IPS DF 6.9 (cell line): ENCODE results near the gene CIPC.

ENCODE experiments used
- DNase-seq: peaks from one replicate; pipeline ENCODE4 v3.0.0-alpha.2; 2013; ENCODE audit warnings: low read depth, low spot score
- H3K27ac ChIP-seq: one replicate; pipeline ENCODE4 v1.5.1; 2013; ENCODE audit warnings: low read length, control low read depth
- H3K27me3 ChIP-seq: 2 replicates; pipeline ENCODE4 v1.6.1; 2013; ENCODE audit warnings: mild to moderate bottlenecking, low read length; ENCODE audit not compliant: control insufficient read depth, insufficient read depth
- H3K36me3 ChIP-seq: 2 replicates; pipeline ENCODE4 v1.6.1; 2013; ENCODE audit warnings: low read length; ENCODE audit not compliant: control insufficient read depth, insufficient read depth
- H3K4me1 ChIP-seq: 2 replicates; pipeline ENCODE4 v1.6.1; 2013; ENCODE audit warnings: low read length; ENCODE audit not compliant: control insufficient read depth, insufficient read depth
- H3K4me3 ChIP-seq: 2 replicates; pipeline ENCODE4 v1.5.1; 2013; ENCODE audit warnings: mild to moderate bottlenecking, low read length
- H3K9me3 ChIP-seq: 2 replicates; pipeline ENCODE4 v1.6.1; 2013; ENCODE audit warnings: low read length, inconsistent platforms; ENCODE audit not compliant: control insufficient read depth, insufficient read depth
- WGBS: extraction: QIAGEN DNeasy Blood & Tissue Kit; methylation state at CpG from one replicate; pipeline ENCODE4 v1.1.7; 2013; ENCODE audit warnings: mixed read lengths, missing lambda C conversion rate; ENCODE audit not compliant: insufficient read length, insufficient coverage; 5-methylcytosine and 5-hydroxymethylcytosine counted together

CIPC gene

GRCh38 chr14:77097700-77098528 is at the start of gene CIPC:
CIPC (plus strand) TSS chr14:77098258; CDS start chr14:77105709, 7,451 bp downstream.
- H3K27ac ChIP-seq: no peak within 1 kb of the TSS
- peak; percentile 97 for DNase-seq
- H3K9me3 ChIP-seq: no peaks in the 10 kb centered on the region
- whole genome bisulfite sequencing: no CpG with 5 or more reads among the region's 87 CpGs
- H3K36me3 ChIP-seq: no peaks in the 10 kb centered on the region
- peak within 1 kb of the TSS; percentile 85 for H3K4me3 ChIP-seq
- peaks cover 2% of the 10 kb centered on the region for H3K4me1 ChIP-seq
- no peaks in the 10 kb centered on the region for H3K27me3 ChIP-seq

GRCh38 chr14:77051116-77051515 is 46.9 kb upstream of the CIPC start:
- Histone ChIP-seq H3K27me3 (no peaks in the 10 kb centered on the region), H3K27ac (no peak overlapping the region), H3K36me3 (no peaks in the 10 kb centered on the region), H3K4me3 (no peak overlapping the region), H3K9me3 (no peaks in the 10 kb centered on the region), H3K4me1 (peaks cover 2% of the 10 kb centered on the region; the same call in 1 of the 2 replicates)
- no CpG with 5 or more reads among the region's 11 CpGs for whole genome bisulfite sequencing
- DNase-seq: no peak

GRCh38 chr14:77052281-77053044 is 45.6 kb upstream of the CIPC start:
- Histone ChIP-seq H3K27ac (no peak overlapping the region), H3K36me3 (no peaks in the 10 kb centered on the region), H3K4me3 (no peak overlapping the region), H3K4me1 (peaks cover 2% of the 10 kb centered on the region; the same call in 1 of the 2 replicates), H3K27me3 (no peaks in the 10 kb centered on the region), H3K9me3 (no peaks in the 10 kb centered on the region)
- no CpG with 5 or more reads among the region's 8 CpGs for WGBS
- DNase-seq: no peak

GRCh38 chr14:77053046-77053841 is 44.8 kb upstream of the CIPC start:
- Histone ChIP-seq H3K4me3 (no peak overlapping the region), H3K27ac (no peak overlapping the region), H3K4me1 (peaks cover 2% of the 10 kb centered on the region; the same call in 1 of the 2 replicates), H3K36me3 (no peaks in the 10 kb centered on the region), H3K9me3 (no peaks in the 10 kb centered on the region), H3K27me3 (no peaks in the 10 kb centered on the region)
- no CpG with 5 or more reads among the region's 21 CpGs for WGBS
- peak; percentile 54 for DNase-seq

GRCh38 chr14:77055306-77055705 is 42.8 kb upstream of the CIPC start:
- WGBS: no CpG with 5 or more reads among the region's 5 CpGs
- H3K36me3 ChIP-seq: no peaks in the 10 kb centered on the region

GRCh38 chr14:77055981-77056380 is 42.1 kb upstream of the CIPC start:
- no CpG with 5 or more reads among the region's 3 CpGs for WGBS
- Histone ChIP-seq H3K4me1 (peaks cover 5% of the 10 kb centered on the region; the same call in 1 of the 2 replicates), H3K4me3 (no peak overlapping the region), H3K27me3 (no peaks in the 10 kb centered on the region), H3K36me3 (no peaks in the 10 kb centered on the region), H3K27ac (no peak overlapping the region), H3K9me3 (no peaks in the 10 kb centered on the region)
- no peak for DNase-seq

More at GRCh38 chr14:77055306-77055705, 42.8 kb upstream of the CIPC start:
- Histone ChIP-seq H3K4me3 (no peak overlapping the region), H3K9me3 (no peaks in the 10 kb centered on the region), H3K27me3 (no peaks in the 10 kb centered on the region), H3K4me1 (peaks cover 5% of the 10 kb centered on the region; the same call in 1 of the 2 replicates), H3K27ac (no peak overlapping the region)
- DNase-seq: no peak

- H3K9me3 ChIP-seq: no peaks in the 10 kb centered on the region
- peaks cover 4% of the 10 kb centered on the region; the same call in 1 of the 2 replicates for H3K4me1 ChIP-seq
- no peak overlapping the region for H3K4me3 ChIP-seq
- WGBS: no CpG with 5 or more reads among the region's 9 CpGs
- H3K27me3 ChIP-seq: no peaks in the 10 kb centered on the region
- no peak overlapping the region for H3K27ac ChIP-seq
- no peak for DNase-seq
- no peaks in the 10 kb centered on the region for H3K36me3 ChIP-seq
Observed at GRCh38 chr14:77058117-77058516, 39.9 kb upstream of the CIPC start.

- WGBS: no CpG with 5 or more reads among the region's 9 CpGs
- DNase-seq: no peak
- no peak overlapping the region for H3K4me3 ChIP-seq
- H3K27me3 ChIP-seq: no peaks in the 10 kb centered on the region
- no peaks in the 10 kb centered on the region for H3K36me3 ChIP-seq
- H3K27ac ChIP-seq: no peak overlapping the region
- H3K9me3 ChIP-seq: no peaks in the 10 kb centered on the region
- peaks cover 4% of the 10 kb centered on the region; the same call in 1 of the 2 replicates for H3K4me1 ChIP-seq
Observed at GRCh38 chr14:77058785-77059184, 39.3 kb upstream of the CIPC start.

- Histone ChIP-seq H3K4me3 (no peak overlapping the region), H3K27me3 (no peaks in the 10 kb centered on the region), H3K9me3 (no peaks in the 10 kb centered on the region), H3K36me3 (no peaks in the 10 kb centered on the region), H3K27ac (no peak overlapping the region), H3K4me1 (peaks cover 4% of the 10 kb centered on the region; the same call in 1 of the 2 replicates)
- peak; percentile 50 for DNase-seq
- WGBS: no CpG with 5 or more reads among the region's 12 CpGs
Observed at GRCh38 chr14:77059276-77059915, 38.7 kb upstream of the CIPC start.
